HepG2 (cell line): Measurements from ENCODE around the gene NACC2. TPM values are rescaled to one million over a fixed set of nuclear protein-coding genes. Genes with fewer than 3 reads are reported as not detected.

Source experiments
- CENPT ChIP-seq: sonication (generic); formaldehyde crosslinking; IDR thresholded peaks from 2 replicates; pipeline ENCODE4 v1.8.0; 2022; ENCODE audit warnings: low read depth, mild to moderate bottlenecking, moderate library complexity, missing genetic modification reagents
- EHMT2 ChIP-seq: fragments of 200-600 bp; sonication (generic); IDR thresholded peaks from 2 replicates; pipeline ENCODE4 v1.7.0; 2017; ENCODE audit warnings: antibody characterized with exemption, low read depth, low read length, borderline replicate concordance
- GLI4 ChIP-seq: sonication (generic); formaldehyde crosslinking; IDR thresholded peaks from 2 replicates; pipeline ENCODE4 v1.5.1; 2020; ENCODE audit warnings: missing genetic modification reagents, mild to moderate bottlenecking, moderate library complexity, borderline replicate concordance
- HCFC1 ChIP-seq: fragments of 150-350 bp; IDR thresholded peaks from 2 replicates; pipeline ENCODE4 v1.6.1; 2014; ENCODE audit warnings: low read depth, low read length
- HOXA9 ChIP-seq: sonication (generic); formaldehyde crosslinking; IDR thresholded peaks from 2 replicates; pipeline ENCODE4 v1.8.1; 2022; ENCODE audit warnings: missing genetic modification reagents, mild to moderate bottlenecking, moderate library complexity, borderline replicate concordance
- IRF2 ChIP-seq: IDR thresholded peaks from 2 replicates; pipeline ENCODE4 v1.6.1; 2018; ENCODE audit warnings: missing genetic modification reagents, missing compliant biosample characterization
- MIER2 ChIP-seq: IDR thresholded peaks from 2 replicates; pipeline ENCODE4 v1.6.1; 2016; ENCODE audit warnings: missing biosample characterization, missing genetic modification reagents
- MTA3 ChIP-seq: sonication (generic); formaldehyde crosslinking; IDR thresholded peaks from 2 replicates; pipeline ENCODE4 v1.4.0; 2020; ENCODE audit warnings: missing genetic modification reagents
- MTF1 ChIP-seq: sonication (generic); formaldehyde crosslinking; IDR thresholded peaks from 2 replicates; pipeline ENCODE4 v1.5.0; 2020; ENCODE audit warnings: missing genetic modification reagents
- SRSF1 ChIP-seq: fragments of 200-400 bp; formaldehyde crosslinking; optimal IDR thresholded peaks from 2 replicates; pipeline ENCODE3; 2017; ENCODE audit warnings: mild to moderate bottlenecking, low read depth, low read length, moderate library complexity
- SRSF9 ChIP-seq: fragments of 200-400 bp; formaldehyde crosslinking; IDR thresholded peaks from 2 replicates; pipeline ENCODE4 v1.6.1; 2018; ENCODE audit warnings: borderline replicate concordance, mild to moderate bottlenecking, low read depth, low read length; ENCODE audit not compliant: insufficient read depth, poor library complexity, severe bottlenecking
- SSRP1 ChIP-seq: IDR thresholded peaks from 2 replicates; pipeline ENCODE4 v1.6.1; 2016; ENCODE audit warnings: control low read depth
- ZBTB38 ChIP-seq: sonication (generic); formaldehyde crosslinking; IDR thresholded peaks from 2 replicates; pipeline ENCODE4 v1.5.1; 2020; ENCODE audit warnings: mild to moderate bottlenecking, missing genetic modification reagents
- ZNF12 ChIP-seq: sonication (generic); formaldehyde crosslinking; IDR thresholded peaks from 2 replicates; pipeline ENCODE4 v1.5.0; 2020; ENCODE audit warnings: missing genetic modification reagents
- ZSCAN20 ChIP-seq: sonication (generic); formaldehyde crosslinking; IDR thresholded peaks from 2 replicates; pipeline ENCODE4 v1.4.0; 2020; ENCODE audit warnings: missing genetic modification reagents, mild to moderate bottlenecking, borderline replicate concordance
- polyA plus RNA-seq, 8 experiments: library from polyadenylated mRNA; depleted of rRNA in 3 of 8; stranded (reverse) in 7 of 8; unstranded in 1 of 8; fragments of >200 nt; fragmentation: Illumina TruSeq in 4 of 8; extraction: Trizol in 4 of 8; gene quantifications; 2 replicates each; pipeline versions ENCODE4 v1.2.1 to v1.2.3, GENCODE V29; 2011 to 2016; ENCODE audit warnings: low read depth in 4 of 8, missing spikeins in 1 of 8, mixed read lengths in 1 of 8; ENCODE audit not compliant: insufficient read depth in 1 of 8
- total RNA-seq, 5 experiments: library from RNA; depleted of rRNA; stranded (reverse); fragments of >200 nt; fragmentation: Illumina TruSeq; extraction: Trizol; gene quantifications; 2 replicates each; pipeline ENCODE4 v1.2.3, GENCODE V29; 2016; ENCODE audit warnings: low read depth in 1 of 5
- TF ChIP-seq, protein P1 (sequence below): IDR thresholded peaks from 2 replicates; pipeline ENCODE4 v1.6.1; 2016
- TF ChIP-seq, protein P2 (sequence below): sonication (generic); formaldehyde crosslinking; IDR thresholded peaks from 2 replicates; pipeline ENCODE4 v1.4.0; 2020; ENCODE audit warnings: mild to moderate bottlenecking, missing genetic modification reagents, borderline replicate concordance
- TF ChIP-seq, protein P3 (sequence below): sonication (generic); formaldehyde crosslinking; IDR thresholded peaks from one replicate; pipeline ENCODE4 v1.5.1; 2020; ENCODE audit warnings: mild to moderate bottlenecking, missing genetic modification reagents; ENCODE audit errors: not compliant biosample characterization

Gene NACC2
- total and polyA plus RNA-seq, 2 of the 13 experiments (the other 11 are each of a cell fraction or from before 2014, with no cell fraction given) = 5.9 to 12.3 TPM

DNA sequence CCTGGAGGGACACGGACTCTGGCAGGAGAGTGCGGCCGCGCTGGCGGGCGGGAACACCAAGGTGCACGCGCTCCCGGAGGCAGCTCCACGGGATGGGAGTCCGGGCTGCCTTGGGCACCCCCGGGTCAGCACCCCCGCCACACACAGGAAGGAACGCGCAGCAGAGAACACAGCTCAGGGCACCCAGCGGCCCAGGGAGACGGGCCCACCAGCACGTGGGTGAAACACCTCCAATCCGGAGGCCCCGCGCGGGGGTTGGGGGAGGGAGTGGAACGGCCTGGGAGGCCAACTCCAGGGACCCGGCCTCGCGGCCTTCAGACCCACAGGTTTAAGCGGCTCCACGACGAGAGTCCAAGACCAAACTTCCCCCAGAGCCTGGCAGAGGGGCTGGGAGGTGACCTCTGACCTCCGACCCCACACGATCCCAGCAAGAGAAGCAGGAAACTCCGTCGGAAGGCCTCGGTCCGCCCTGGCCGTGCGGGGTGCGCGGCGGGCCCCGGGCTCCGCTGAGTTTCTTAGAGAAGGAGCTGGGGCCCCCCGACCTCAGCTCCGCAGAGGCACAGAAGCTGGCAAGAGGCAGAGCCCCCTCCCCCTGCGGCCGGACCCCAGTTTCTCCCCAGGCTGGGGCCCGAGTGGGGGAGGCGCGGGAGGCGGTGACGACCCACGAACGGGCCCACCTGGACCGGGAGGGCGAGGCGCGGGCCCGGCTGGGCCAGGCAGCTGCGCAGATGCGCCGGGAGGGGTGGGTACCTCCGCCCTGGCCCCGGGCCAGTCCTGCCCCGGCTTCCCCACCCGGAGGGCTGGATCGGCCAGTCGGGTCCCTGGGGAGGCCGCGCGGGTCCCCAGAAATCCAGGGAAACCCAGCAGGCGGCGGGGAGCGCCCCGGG, 851 bp downstream of the NACC2 start (continued):
- TF ChIP-seq CENPT (CRISPR knock-in tag) (no peak), MTF1 (CRISPR knock-in tag) (no peak), ZSCAN20 (CRISPR knock-in tag) (no peak), ZNF12 (CRISPR knock-in tag) (no peak), MIER2 (no peak), GLI4 (CRISPR knock-in tag) (no peak; the same call in 1 of the 2 replicates), EHMT2 (no peak), SSRP1 (CRISPR knock-in tag) (0 out of 2 replicates have a peak, but pooled peaks have one; percentile 10), HCFC1 (no peak), SRSF1 (peak; percentile 22), HOXA9 (CRISPR knock-in tag) (no peak), ZBTB38 (no peak), IRF2 (CRISPR knock-in tag) (no peak), SRSF9 (no peak), MTA3 (no peak)
- TF ChIP-seq, protein P1, sequence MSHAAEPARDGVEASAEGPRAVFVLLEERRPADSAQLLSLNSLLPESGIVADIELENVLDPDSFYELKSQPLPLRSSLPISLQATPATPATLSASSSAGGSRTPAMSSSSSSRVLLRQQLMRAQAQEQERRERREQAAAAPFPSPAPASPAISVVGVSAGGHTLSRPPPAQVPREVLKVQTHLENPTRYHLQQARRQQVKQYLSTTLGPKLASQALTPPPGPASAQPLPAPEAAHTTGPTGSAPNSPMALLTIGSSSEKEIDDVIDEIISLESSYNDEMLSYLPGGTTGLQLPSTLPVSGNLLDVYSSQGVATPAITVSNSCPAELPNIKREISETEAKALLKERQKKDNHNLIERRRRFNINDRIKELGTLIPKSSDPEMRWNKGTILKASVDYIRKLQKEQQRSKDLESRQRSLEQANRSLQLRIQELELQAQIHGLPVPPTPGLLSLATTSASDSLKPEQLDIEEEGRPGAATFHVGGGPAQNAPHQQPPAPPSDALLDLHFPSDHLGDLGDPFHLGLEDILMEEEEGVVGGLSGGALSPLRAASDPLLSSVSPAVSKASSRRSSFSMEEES (CRISPR knock-in tag) = peak; percentile 44; the same call in 1 of the 2 replicates
- TF ChIP-seq, protein P2, sequence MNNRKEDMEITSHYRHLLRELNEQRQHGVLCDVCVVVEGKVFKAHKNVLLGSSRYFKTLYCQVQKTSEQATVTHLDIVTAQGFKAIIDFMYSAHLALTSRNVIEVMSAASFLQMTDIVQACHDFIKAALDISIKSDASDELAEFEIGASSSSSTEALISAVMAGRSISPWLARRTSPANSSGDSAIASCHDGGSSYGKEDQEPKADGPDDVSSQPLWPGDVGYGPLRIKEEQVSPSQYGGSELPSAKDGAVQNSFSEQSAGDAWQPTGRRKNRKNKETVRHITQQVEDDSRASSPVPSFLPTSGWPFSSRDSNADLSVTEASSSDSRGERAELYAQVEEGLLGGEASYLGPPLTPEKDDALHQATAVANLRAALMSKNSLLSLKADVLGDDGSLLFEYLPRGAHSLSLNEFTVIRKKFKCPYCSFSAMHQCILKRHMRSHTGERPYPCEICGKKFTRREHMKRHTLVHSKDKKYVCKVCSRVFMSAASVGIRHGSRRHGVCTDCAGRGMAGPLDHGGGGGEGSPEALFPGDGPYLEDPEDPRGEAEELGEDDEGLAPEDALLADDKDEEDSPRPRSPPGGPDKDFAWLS (CRISPR knock-in tag) = no peak
- TF ChIP-seq, protein P3, sequence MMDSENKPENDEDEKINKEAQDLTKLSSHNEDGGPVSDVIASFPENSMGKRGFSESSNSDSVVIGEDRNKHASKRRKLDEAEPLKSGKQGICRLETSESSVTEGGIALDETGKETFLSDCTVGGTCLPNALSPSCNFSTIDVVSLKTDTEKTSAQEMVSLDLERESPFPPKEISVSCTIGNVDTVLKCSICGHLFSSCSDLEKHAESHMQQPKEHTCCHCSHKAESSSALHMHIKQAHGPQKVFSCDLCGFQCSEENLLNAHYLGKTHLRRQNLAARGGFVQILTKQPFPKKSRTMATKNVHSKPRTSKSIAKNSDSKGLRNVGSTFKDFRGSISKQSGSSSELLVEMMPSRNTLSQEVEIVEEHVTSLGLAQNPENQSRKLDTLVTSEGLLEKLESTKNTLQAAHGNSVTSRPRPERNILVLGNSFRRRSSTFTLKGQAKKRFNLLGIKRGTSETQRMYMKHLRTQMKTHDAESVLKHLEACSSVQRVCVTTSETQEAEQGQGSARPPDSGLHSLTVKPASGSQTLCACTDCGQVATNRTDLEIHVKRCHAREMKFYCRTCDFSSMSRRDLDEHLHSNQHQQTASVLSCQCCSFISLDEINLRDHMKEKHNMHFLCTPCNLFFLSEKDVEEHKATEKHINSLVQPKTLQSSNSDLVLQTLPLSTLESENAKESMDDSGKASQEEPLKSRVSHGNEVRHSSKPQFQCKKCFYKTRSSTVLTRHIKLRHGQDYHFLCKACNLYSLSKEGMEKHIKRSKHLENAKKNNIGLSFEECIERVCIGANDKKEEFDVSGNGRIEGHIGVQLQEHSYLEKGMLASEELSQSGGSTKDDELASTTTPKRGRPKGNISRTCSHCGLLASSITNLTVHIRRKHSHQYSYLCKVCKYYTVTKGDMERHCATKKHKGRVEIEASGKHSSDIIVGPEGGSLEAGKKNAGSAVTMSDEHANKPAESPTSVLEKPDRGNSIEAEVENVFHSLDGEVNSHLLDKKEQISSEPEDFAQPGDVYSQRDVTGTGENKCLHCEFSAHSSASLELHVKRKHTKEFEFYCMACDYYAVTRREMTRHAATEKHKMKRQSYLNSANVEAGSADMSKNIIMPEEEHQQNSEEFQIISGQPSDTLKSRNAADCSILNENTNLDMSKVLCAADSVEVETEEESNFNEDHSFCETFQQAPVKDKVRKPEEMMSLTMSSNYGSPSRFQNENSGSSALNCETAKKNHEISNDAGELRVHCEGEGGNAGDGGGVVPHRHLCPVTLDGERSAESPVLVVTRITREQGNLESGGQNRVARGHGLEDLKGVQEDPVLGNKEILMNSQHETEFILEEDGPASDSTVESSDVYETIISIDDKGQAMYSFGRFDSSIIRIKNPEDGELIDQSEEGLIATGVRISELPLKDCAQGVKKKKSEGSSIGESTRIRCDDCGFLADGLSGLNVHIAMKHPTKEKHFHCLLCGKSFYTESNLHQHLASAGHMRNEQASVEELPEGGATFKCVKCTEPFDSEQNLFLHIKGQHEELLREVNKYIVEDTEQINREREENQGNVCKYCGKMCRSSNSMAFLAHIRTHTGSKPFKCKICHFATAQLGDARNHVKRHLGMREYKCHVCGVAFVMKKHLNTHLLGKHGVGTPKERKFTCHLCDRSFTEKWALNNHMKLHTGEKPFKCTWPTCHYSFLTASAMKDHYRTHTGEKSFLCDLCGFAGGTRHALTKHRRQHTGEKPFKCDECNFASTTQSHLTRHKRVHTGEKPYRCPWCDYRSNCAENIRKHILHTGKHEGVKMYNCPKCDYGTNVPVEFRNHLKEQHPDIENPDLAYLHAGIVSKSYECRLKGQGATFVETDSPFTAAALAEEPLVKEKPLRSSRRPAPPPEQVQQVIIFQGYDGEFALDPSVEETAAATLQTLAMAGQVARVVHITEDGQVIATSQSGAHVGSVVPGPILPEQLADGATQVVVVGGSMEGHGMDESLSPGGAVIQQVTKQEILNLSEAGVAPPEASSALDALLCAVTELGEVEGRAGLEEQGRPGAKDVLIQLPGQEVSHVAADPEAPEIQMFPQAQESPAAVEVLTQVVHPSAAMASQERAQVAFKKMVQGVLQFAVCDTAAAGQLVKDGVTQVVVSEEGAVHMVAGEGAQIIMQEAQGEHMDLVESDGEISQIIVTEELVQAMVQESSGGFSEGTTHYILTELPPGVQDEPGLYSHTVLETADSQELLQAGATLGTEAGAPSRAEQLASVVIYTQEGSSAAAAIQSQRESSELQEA (CRISPR knock-in tag) = peak; percentile 84
